SK-N-MC (cell line): ENCODE measurements around the gene ADD1.
A peak's percentile ranks its signal among the peaks of the same experiment; 100 is the strongest.

Source experiments
- DNase-seq: peaks from one replicate; pipeline ENCODE4 v3.0.0-alpha.2; 2011; ENCODE audit warnings: low read depth, low spot score
- H3K27ac ChIP-seq: fragments of 200-600 bp; sonication (generic); 2 replicates; pipeline ENCODE4 v1.5.1; 2016; ENCODE audit warnings: mixed run types
- H3K36me3 ChIP-seq: fragments of 200-600 bp; sonication (generic); 2 replicates; pipeline ENCODE4 v1.6.1; 2017; ENCODE audit warnings: antibody characterized with exemption, low read length, mixed read lengths; ENCODE audit not compliant: insufficient read depth
- H3K4me3 ChIP-seq: fragments of 200-600 bp; sonication (generic); 2 replicates; pipeline ENCODE4 v1.5.1; 2016
- H3K9ac ChIP-seq: fragments of 200-600 bp; sonication (generic); 2 replicates; pipeline ENCODE4 v1.8.0; 2017; ENCODE audit warnings: mixed run types, mixed read lengths; ENCODE audit not compliant: insufficient read length
- H3K9me3 ChIP-seq: fragments of 200-600 bp; sonication (generic); 2 replicates; pipeline ENCODE4 v1.6.1; 2017; ENCODE audit warnings: low read depth, mild to moderate bottlenecking, antibody characterized with exemption, low read length, moderate library complexity, mixed read lengths
- EZH2 ChIP-seq: fragments of 200-600 bp; sonication (generic); IDR thresholded peaks from one replicate; pipeline ENCODE4 v1.6.1; 2017; ENCODE audit warnings: antibody characterized with exemption
- FOXP2 ChIP-seq: optimal IDR thresholded peaks from 2 replicates; pipeline ENCODE3; 2011; ENCODE audit warnings: mild to moderate bottlenecking, moderate library complexity; ENCODE audit not compliant: insufficient read depth; ENCODE audit errors: extremely low read length, control extremely low read depth
- POLR2AphosphoS5 ChIP-seq: IDR thresholded peaks from 2 replicates; pipeline ENCODE4 v1.6.1; 2012; ENCODE audit warnings: mild to moderate bottlenecking, low read depth, low read length, borderline replicate concordance

Gene ADD1

GRCh38 chr4:2866160-2866861, 22.7 kb downstream of the ADD1 start:
- Histone ChIP-seq H3K9ac (no peak overlapping the region), H3K27ac (no peak overlapping the region), H3K4me3 (no peak overlapping the region), H3K36me3 (no peaks in the 10 kb centered on the region), H3K9me3 (no peaks in the 10 kb centered on the region)
- TF ChIP-seq POLR2AphosphoS5, result no peak
- no peak for TF ChIP-seq FOXP2
- no peak for TF ChIP-seq EZH2
- no peak for DNase-seq

DNA sequence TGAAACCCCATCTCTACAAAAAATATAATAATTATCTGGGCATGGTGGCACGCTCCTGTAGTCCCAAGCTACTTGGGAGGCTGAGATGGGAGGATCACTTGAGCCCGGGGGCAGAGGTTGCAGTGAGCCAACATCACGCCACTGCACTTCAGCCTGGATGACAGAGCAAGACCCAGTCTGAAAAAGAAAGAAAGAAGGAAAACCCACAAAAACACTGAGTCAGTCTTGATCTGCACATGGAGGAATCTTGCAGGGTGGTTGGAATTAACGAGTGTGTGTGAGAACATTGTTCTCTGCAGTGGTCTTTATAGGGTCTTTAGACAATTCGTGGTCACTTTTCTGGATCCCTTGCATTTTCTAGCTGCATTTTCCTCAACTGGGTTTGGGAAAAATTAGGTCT, 23.2 kb downstream of the ADD1 start:
- no peaks in the 10 kb centered on the region for H3K9me3 ChIP-seq
- no peak for DNase-seq
- no peak overlapping the region for H3K4me3 ChIP-seq
- no peak overlapping the region for H3K27ac ChIP-seq
- H3K9ac ChIP-seq, result no peak overlapping the region
- TF ChIP-seq EZH2 (no peak), FOXP2 (no peak), POLR2AphosphoS5 (no peak)
- H3K36me3 ChIP-seq, result no peaks in the 10 kb centered on the region

DNA sequence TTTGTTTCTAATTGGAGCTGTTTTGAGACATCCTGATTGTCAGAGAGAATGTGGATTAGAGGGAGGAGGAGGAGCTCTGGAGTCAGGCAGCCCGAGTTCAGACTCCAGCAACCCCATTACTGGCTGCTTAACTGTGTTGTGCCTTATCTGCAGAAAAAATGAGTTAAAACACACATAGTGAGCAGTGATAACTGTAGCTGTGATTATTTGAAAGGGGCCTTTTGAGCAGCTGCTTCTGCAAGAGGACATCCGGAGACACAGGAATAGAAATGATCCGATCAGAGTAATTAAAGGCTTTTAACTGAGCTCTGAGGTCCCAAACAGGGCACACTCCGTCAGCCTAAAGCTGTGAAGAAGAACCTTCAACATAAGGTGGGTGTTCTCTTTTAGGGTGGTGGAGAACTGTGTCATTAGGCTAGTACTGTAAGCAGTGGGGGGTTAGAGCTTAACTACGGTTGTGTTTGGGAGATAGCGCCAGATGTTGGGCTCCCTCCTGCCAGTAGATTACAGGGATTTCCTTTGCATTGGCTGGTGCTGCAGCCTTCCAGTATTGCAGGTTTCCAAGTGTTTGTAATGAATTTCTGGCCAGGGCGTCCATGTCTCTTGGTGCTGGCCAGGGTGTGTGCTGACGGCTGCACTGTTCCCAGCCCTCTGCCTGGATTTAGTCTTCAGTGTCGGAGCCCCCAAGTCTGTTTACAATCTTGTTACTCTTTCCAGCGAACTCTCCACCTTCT, 24.3 kb downstream of the ADD1 start:
- TF ChIP-seq POLR2AphosphoS5, result no peak
- no peak for TF ChIP-seq FOXP2
- TF ChIP-seq EZH2, result no peak
- H3K9ac ChIP-seq, result no peak overlapping the region
- H3K36me3 ChIP-seq, result no peaks in the 10 kb centered on the region
- DNase-seq, result no peak
- H3K9me3 ChIP-seq, result no peaks in the 10 kb centered on the region
- peak overlapping the region; percentile 14; the same call in 1 of the 2 replicates for H3K27ac ChIP-seq
- H3K4me3 ChIP-seq, result peak overlapping the region; percentile 9; the same call in 1 of the 2 replicates

DNA sequence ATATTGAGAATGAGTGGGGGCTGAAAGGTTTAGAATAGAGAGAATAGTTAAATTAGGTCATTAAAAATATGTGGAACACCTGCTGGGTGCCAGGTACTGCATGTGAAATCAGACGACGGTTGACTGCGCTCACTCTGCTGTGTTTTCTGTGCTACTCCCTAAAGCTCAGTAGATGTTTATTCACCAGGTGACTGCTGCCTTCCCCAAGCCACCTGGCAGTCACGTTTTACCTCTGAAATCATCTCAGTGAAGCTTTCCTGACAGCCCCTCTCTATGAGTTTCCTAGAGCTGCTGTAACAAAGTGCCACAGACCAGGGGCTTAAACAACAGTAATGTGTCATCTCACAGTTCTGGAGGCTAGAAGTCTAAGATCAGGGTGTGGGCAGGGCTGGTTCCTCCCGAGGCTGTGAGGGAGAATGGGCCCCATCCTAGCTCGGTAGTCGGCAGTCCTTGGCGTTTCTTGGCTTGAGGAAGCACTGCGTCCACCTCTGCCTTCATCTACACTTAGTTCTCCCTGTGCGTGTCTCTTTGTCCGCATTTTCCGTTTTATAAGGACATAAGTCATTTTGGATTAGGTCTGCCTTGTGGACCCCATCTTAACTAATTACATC, 25.3 kb downstream of the ADD1 start:
- H3K27ac ChIP-seq, result no peak overlapping the region
- no peaks in the 10 kb centered on the region for H3K9me3 ChIP-seq
- H3K4me3 ChIP-seq, result no peak overlapping the region
- no peak for DNase-seq
- no peaks in the 10 kb centered on the region for H3K36me3 ChIP-seq
- no peak for TF ChIP-seq EZH2
- no peak for TF ChIP-seq FOXP2
- TF ChIP-seq POLR2AphosphoS5, result no peak
- H3K9ac ChIP-seq, result no peak overlapping the region

- Histone ChIP-seq H3K9me3 (no peaks in the 10 kb centered on the region), H3K27ac (no peak overlapping the region), H3K36me3 (no peaks in the 10 kb centered on the region), H3K9ac (no peak overlapping the region), H3K4me3 (no peak overlapping the region)
- TF ChIP-seq EZH2, result no peak
- no peak for TF ChIP-seq FOXP2
- no peak for TF ChIP-seq POLR2AphosphoS5
- DNase-seq, result no peak
Measured at GRCh38 chr4:2869659-2870058, 26.0 kb downstream of the ADD1 start.

DNA sequence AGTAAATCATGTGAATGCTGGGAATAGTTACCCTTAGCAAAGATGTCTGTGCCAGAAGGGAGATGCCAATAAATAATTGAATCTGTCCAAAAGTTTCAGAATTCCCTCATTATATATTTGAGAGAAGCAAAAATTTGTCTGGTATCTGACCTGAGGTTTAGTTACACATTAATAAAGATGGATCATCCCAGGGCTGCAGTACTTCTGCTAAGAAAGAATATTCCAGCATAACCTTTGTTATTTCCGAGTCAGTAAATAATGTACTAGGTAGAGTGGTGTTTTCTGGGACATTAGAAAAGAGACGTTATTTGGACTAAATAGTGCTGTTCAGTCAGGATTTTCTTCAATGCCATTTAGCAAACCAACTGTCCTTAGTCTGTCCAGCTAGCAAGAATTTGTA, 26.4 kb downstream of the ADD1 start:
- no peak for TF ChIP-seq FOXP2
- no peak for TF ChIP-seq POLR2AphosphoS5
- no peak for TF ChIP-seq EZH2
- Histone ChIP-seq H3K9me3 (no peaks in the 10 kb centered on the region), H3K4me3 (no peak overlapping the region), H3K9ac (no peak overlapping the region), H3K27ac (no peak overlapping the region), H3K36me3 (no peaks in the 10 kb centered on the region)
- no peak for DNase-seq

DNA sequence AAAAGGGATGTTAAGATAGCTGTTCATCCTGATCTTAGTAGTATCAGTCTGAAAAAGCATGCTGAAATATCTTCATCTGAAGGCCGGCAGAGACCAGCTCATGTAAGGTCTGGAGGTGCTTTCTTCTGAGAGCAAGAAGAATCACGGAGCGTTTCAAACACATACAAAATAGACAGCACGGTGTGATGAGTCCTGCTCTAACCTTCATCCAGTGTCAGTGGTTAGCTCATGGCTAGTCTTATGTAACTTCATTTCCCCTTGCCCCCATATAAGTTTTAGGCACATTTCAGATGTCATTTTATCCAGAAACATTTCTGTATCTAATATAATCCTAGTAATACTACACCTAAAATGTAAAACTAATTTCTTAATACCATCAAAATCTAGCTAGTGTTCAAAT, 27.8 kb downstream of the ADD1 start:
- Histone ChIP-seq H3K9ac (no peak overlapping the region), H3K36me3 (peaks cover 11% of the 10 kb centered on the region), H3K27ac (no peak overlapping the region), H3K4me3 (no peak overlapping the region), H3K9me3 (no peaks in the 10 kb centered on the region)
- TF ChIP-seq POLR2AphosphoS5 (no peak), FOXP2 (no peak), EZH2 (no peak)
- DNase-seq, result no peak

GRCh38 chr4:2871911-2872310, 28.3 kb downstream of the ADD1 start:
- no peak overlapping the region for H3K9ac ChIP-seq
- TF ChIP-seq EZH2 (no peak), FOXP2 (no peak), POLR2AphosphoS5 (no peak)
- DNase-seq, result no peak
- H3K36me3 ChIP-seq, result peaks cover 11% of the 10 kb centered on the region
- H3K27ac ChIP-seq, result no peak overlapping the region
- H3K4me3 ChIP-seq, result no peak overlapping the region
- H3K9me3 ChIP-seq, result no peaks in the 10 kb centered on the region
